OCI-LY7 (cell line): ENCODE data around the gene TBCCD1.

Experiments
- CTCF ChIP-seq: fragments of 200-600 bp; sonication (generic); conservative IDR thresholded peaks from 2 replicates; pipeline ENCODE4 v1.5.1; 2014; ENCODE audit warnings: mild to moderate bottlenecking, antibody characterized with exemption, low read length, moderate library complexity, mixed read lengths
- EZH2phosphoT487 ChIP-seq: fragments of 200-600 bp; sonication (generic); IDR thresholded peaks from 2 replicates; pipeline ENCODE4 v1.6.1; 2018; ENCODE audit warnings: low read depth, borderline replicate concordance, mild to moderate bottlenecking, mixed run types, antibody characterized with exemption, low read length, moderate library complexity, mixed read lengths

- TF ChIP-seq CTCF (no peak), EZH2phosphoT487 (no peak)
These were observed 41.6 kb upstream of the TBCCD1 start for GRCh38 chr3:186608624-186609215.
